PC-9 (cell line): Measurements from ENCODE around the gene TMEM217. TPM values are rescaled to one million over a fixed set of nuclear protein-coding genes. Genes with fewer than 3 reads are reported as not detected.
"Not testable (repeated sequence)": the region's sequence is repeated elsewhere in the genome, so short reads cannot be mapped to it uniquely, and the experiment has no call there.

Source experiments
- BruUV-seq: library from RNA; stranded (reverse); fragments of 400-500 nt; replicated peaks from 2 replicates; lab custom pipeline; 2021; lab: Mats Ljungman, UMichigan
- CTCF ChIA-PET: fragments of 300-600 bp; sonication (Branson Sonifier 250); formaldehyde crosslinking; loops from one replicate; lab custom pipeline; 2022; ENCODE audit warnings: antibody characterized with exemption; lab: Charles Lee
- POLR2A ChIA-PET: fragments of 300-600 bp; sonication (Branson Sonifier 250); formaldehyde crosslinking; loops from one replicate; lab custom pipeline; 2022; ENCODE audit warnings: antibody characterized with exemption; ENCODE audit not compliant: unreplicated experiment; lab: Charles Lee
- DNase-seq, 2 experiments: peaks; one replicate each; pipeline versions ENCODE4 v3.0.0 to v3.0.0-alpha.2; 2015 to 2022; ENCODE audit warnings: mixed read lengths in 1 of 2
- H2AFZ ChIP-seq: fragments of 200-600 bp; sonication (generic); 2 replicates; pipeline ENCODE4 v1.8.1; 2017; ENCODE audit warnings: antibody characterized with exemption
- H3F3A ChIP-seq: fragments of 200-600 bp; sonication (generic); 2 replicates; pipeline ENCODE4 v1.8.1; 2017; ENCODE audit warnings: antibody characterized with exemption, mild to moderate bottlenecking, low read depth; ENCODE audit not compliant: insufficient read depth
- H3K27ac ChIP-seq: fragments of 200-600 bp; sonication (generic); 2 replicates; pipeline ENCODE4 v1.6.1; 2016; ENCODE audit warnings: mixed run types
- H3K27me3 ChIP-seq: fragments of 200-600 bp; sonication (generic); 2 replicates; pipeline ENCODE4 v1.6.1; 2016; ENCODE audit warnings: low read depth, mixed run types; ENCODE audit not compliant: insufficient read depth
- H3K36me3 ChIP-seq: fragments of 200-600 bp; sonication (generic); 2 replicates; pipeline ENCODE4 v1.6.1; 2016; ENCODE audit warnings: low read depth, mixed run types
- H3K4me1 ChIP-seq: fragments of 200-600 bp; sonication (generic); replicated peaks from 2 replicates; pipeline ENCODE4 v1.6.1; 2016; ENCODE audit warnings: mixed run types; ENCODE audit not compliant: insufficient read depth
- H3K4me2 ChIP-seq: fragments of 200-600 bp; sonication (generic); 2 replicates; pipeline ENCODE4 v1.6.1; 2017; ENCODE audit warnings: mixed run types
- H3K4me3 ChIP-seq: fragments of 200-600 bp; sonication (generic); 2 replicates; pipeline ENCODE4 v1.6.1; 2016; ENCODE audit warnings: mixed run types
- H3K79me2 ChIP-seq: fragments of 200-600 bp; sonication (generic); 2 replicates; pipeline ENCODE4 v1.6.1; 2017; ENCODE audit warnings: low read depth, mixed run types
- H3K9me2 ChIP-seq: fragments of 200-600 bp; sonication (generic); 2 replicates; pipeline ENCODE4 v1.8.1; 2017; ENCODE audit warnings: mild to moderate bottlenecking; ENCODE audit not compliant: insufficient read depth
- H3K9me3 ChIP-seq: fragments of 200-600 bp; sonication (generic); 2 replicates; pipeline ENCODE4 v1.8.1; 2016; ENCODE audit warnings: low read depth; ENCODE audit not compliant: insufficient read depth
- H4K20me1 ChIP-seq: fragments of 200-600 bp; sonication (generic); 2 replicates; pipeline ENCODE4 v1.8.1; 2017; ENCODE audit not compliant: insufficient read depth
- EZH2 ChIP-seq: fragments of 200-600 bp; sonication (generic); IDR thresholded peaks from 2 replicates; pipeline ENCODE4 v1.8.0; 2017; ENCODE audit warnings: antibody characterized with exemption, low read depth
- intact Hi-C: fragments of 100-400 bp; cut with micrococcal nuclease; formaldehyde crosslinking; loops from one replicate; pipeline ENCODE4 v1.10.0; 2022; ENCODE audit not compliant: unreplicated experiment
- total RNA-seq: library from RNA; stranded (reverse); gene quantifications from 2 replicates; pipeline ENCODE4 v1.2.3, GENCODE V29; 2021
- TF ChIP-seq, protein P1 (sequence below): fragments of 200-600 bp; sonication (generic); conservative IDR thresholded peaks from 2 replicates; pipeline ENCODE4 v1.6.1; 2017; ENCODE audit warnings: mixed run types, antibody characterized with exemption, mild to moderate bottlenecking, moderate library complexity

TMEM217 gene
- total RNA-seq, 1 experiment from 2014 or later = 4.9 TPM

DNA sequence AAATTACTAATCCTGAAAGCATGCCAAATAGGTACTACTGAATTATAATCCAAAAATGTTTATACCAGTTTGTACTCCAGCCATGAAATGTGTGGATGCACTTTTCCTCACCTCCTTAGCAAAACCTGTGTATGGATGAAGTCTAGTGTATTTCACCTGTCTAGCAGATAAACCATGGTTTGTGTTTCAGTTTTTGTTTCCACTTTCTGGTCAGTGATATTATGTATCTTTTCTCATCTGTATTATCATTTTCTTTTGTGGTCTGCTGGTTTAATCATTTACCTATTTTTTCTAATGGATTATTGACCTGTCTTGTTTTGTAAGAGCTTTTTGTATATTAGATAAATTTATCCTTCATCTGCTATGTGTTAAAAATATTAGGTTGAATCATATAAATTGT lies 41.0 kb upstream of the TMEM217 start:
- CTCF ChIA-PET = no interaction called here
- Histone ChIP-seq H3F3A (no peaks in the 10 kb centered on the region), H2AFZ (no peak overlapping the region), H3K79me2 (no peaks in the 10 kb centered on the region), H3K36me3 (0 out of 2 replicates have a peak, but pooled peaks cover 6% of the 10 kb centered on the region), H3K9me2 (no peaks in the 10 kb centered on the region), H3K27me3 (no peaks in the 10 kb centered on the region), H3K4me1 (no peaks in the 10 kb centered on the region), H3K27ac (no peak overlapping the region), H3K4me2 (no peak overlapping the region), H3K4me3 (no peak overlapping the region), H4K20me1 (no peaks in the 10 kb centered on the region), H3K9me3 (no peaks in the 10 kb centered on the region)
- POLR2A ChIA-PET = no interaction called here
- intact Hi-C loops = no loop called here
- BruUV-seq = no TSS peak
- no peak for TF ChIP-seq EZH2
- TF ChIP-seq, protein P1, sequence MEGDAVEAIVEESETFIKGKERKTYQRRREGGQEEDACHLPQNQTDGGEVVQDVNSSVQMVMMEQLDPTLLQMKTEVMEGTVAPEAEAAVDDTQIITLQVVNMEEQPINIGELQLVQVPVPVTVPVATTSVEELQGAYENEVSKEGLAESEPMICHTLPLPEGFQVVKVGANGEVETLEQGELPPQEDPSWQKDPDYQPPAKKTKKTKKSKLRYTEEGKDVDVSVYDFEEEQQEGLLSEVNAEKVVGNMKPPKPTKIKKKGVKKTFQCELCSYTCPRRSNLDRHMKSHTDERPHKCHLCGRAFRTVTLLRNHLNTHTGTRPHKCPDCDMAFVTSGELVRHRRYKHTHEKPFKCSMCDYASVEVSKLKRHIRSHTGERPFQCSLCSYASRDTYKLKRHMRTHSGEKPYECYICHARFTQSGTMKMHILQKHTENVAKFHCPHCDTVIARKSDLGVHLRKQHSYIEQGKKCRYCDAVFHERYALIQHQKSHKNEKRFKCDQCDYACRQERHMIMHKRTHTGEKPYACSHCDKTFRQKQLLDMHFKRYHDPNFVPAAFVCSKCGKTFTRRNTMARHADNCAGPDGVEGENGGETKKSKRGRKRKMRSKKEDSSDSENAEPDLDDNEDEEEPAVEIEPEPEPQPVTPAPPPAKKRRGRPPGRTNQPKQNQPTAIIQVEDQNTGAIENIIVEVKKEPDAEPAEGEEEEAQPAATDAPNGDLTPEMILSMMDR = no peak
- DNase-seq = no peak

- H2AFZ ChIP-seq, H3K4me3 ChIP-seq, POLR2A ChIA-PET, H3K4me1 ChIP-seq, H4K20me1 ChIP-seq, H3K9me2 ChIP-seq, H3K36me3 ChIP-seq, H3K4me2 ChIP-seq, CTCF ChIA-PET, BruUV-seq, H3K27me3 ChIP-seq, H3K79me2 ChIP-seq, H3F3A ChIP-seq, DNase-seq, H3K9me3 ChIP-seq, H3K27ac ChIP-seq, intact Hi-C loops: not testable (repeated sequence)
These were observed 39.7 kb upstream of the TMEM217 start for GRCh38 chr6:37297637-37298036.

DNA sequence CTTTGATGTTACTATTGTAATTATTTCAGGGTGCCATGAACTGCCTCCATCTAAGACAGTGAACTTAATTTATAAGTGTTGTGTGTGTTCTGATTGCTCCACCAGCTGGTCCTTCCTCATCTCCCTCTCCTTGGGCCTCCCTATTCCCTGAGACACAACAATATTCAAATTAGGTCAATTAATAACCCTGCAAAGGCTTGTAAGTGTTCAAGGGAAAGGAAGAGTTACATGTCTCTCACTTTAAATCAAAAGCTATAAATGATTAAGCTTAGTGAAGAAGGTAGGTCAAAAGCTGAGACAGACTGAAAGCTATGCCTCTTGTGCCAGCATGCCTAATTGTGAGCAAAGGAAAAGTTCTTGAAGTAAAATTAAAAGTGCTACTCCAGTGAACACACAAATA lies 35.5 kb upstream of the TMEM217 start:
- H3K36me3 ChIP-seq = peaks cover 6% of the 10 kb centered on the region; the same call in 1 of the 2 replicates
- no peaks in the 10 kb centered on the region for H3K9me3 ChIP-seq
- H3K4me2 ChIP-seq = no peak overlapping the region
- H3K9me2 ChIP-seq = no peaks in the 10 kb centered on the region
- no peak for TF ChIP-seq EZH2
- TF ChIP-seq, protein P1 = no peak
- H3K4me3 ChIP-seq = no peak overlapping the region
- no peak overlapping the region for H2AFZ ChIP-seq
- H3K4me1 ChIP-seq = no peaks in the 10 kb centered on the region
- no TSS peak for BruUV-seq
- no peak overlapping the region for H3K27ac ChIP-seq
- no peaks in the 10 kb centered on the region for H4K20me1 ChIP-seq
- DNase-seq = peak in 1 of 2 experiments; percentile 17
- CTCF ChIA-PET = interaction anchor here (0.7 kb wide), 1 partner anchor 425 kb away, joined by 5 read pairs; no protein-coding TSS in a partner anchor
- intact Hi-C loops = no loop called here
- H3F3A ChIP-seq = no peaks in the 10 kb centered on the region
- no peaks in the 10 kb centered on the region for H3K27me3 ChIP-seq
- POLR2A ChIA-PET = interaction anchor here (0.7 kb wide), 1 partner anchor 69 kb away, joined by 4 read pairs; no protein-coding TSS in a partner anchor
- no peaks in the 10 kb centered on the region for H3K79me2 ChIP-seq

- no peak overlapping the region for H3K4me3 ChIP-seq
- no peak overlapping the region for H3K4me2 ChIP-seq
- no peaks in the 10 kb centered on the region for H3K79me2 ChIP-seq
- no peak overlapping the region for H3K27ac ChIP-seq
- H3K4me1 ChIP-seq = no peaks in the 10 kb centered on the region
- H3F3A ChIP-seq = no peaks in the 10 kb centered on the region
- H3K27me3 ChIP-seq = no peaks in the 10 kb centered on the region
- CTCF ChIA-PET = no interaction called here
- peaks cover 10% of the 10 kb centered on the region for H3K36me3 ChIP-seq
- POLR2A ChIA-PET = no interaction called here
- peak in 1 of 2 experiments; percentile 11 for DNase-seq
- no peaks in the 10 kb centered on the region for H3K9me3 ChIP-seq
- H3K9me2 ChIP-seq = no peaks in the 10 kb centered on the region
- H2AFZ ChIP-seq = no peak overlapping the region
- intact Hi-C loops = no loop called here
- no TSS peak for BruUV-seq
- no peak for TF ChIP-seq EZH2
- TF ChIP-seq, protein P1 = no peak
- H4K20me1 ChIP-seq = no peaks in the 10 kb centered on the region
These were observed 32.0 kb upstream of the TMEM217 start for GRCh38 chr6:37289931-37290330.
